ENCODE data around the gene SARDH.

GRCh38 chr9:133707763-133708245, 30.3 kb downstream of the SARDH start:
- TF ChIP-seq CTCF (IDR thresholded peaks at IDR 0.05) (no peak), POLR2A (IDR thresholded peaks at IDR 0.05) (no peak)

Measured in heart left ventricle (tissue), 13 donors.